HepG2 (cell line): ENCODE results near the gene SLC16A9. TPM values are rescaled to one million over a fixed set of nuclear protein-coding genes. Genes with fewer than 3 reads are reported as not detected.

Experiments
- ATAC-seq: fragments of 200-7000 bp; cut with Tn5 transposase; 3 replicates; pipeline ENCODE4 v1.9.1; 2020; ENCODE audit warnings: mild to moderate bottlenecking, moderate library complexity
- BruUV-seq: library from RNA; stranded (reverse); fragments of 400-500 nt; replicated peaks from 2 replicates; lab custom pipeline; 2021; lab: Mats Ljungman, UMichigan
- CTCF ChIA-PET: fragments of 300-600 bp; formaldehyde crosslinking; extraction: SDS; loops from one replicate; lab custom pipeline; 2021; ENCODE audit warnings: low total read pairs, inconsistent platforms, low intra/inter-chr PET ratio; lab: Yijun Ruan, JAX
- POLR2A ChIA-PET: fragments of 350-600 bp; sonication (Branson Sonifier 250); formaldehyde crosslinking; loops from one replicate; lab custom pipeline; 2020; ENCODE audit warnings: antibody characterized with exemption, inconsistent platforms; lab: Yijun Ruan, JAX
- DNase-seq: peaks from one replicate; pipeline ENCODE4 v3.0.0-alpha.2; 2015; ENCODE audit warnings: low spot score
- FAIRE-seq: peaks from 3 replicates; lab custom pipeline; 2011; peaks lifted over from hg19 to GRCh38; lab: Jason Lieb, UNC
- H2AFZ ChIP-seq: one replicate; pipeline ENCODE4 v1.6.1; 2011; ENCODE audit warnings: low read length, inconsistent platforms
- H3K27ac ChIP-seq: fragments of 300-600 bp; 3 replicates; pipeline ENCODE4 v1.8.0; 2011; ENCODE audit warnings: mixed run types, mild to moderate bottlenecking, mixed read lengths, low read length, inconsistent platforms; ENCODE audit not compliant: insufficient read depth; ENCODE audit errors: extremely low read length
- H3K27me3 ChIP-seq, 2 experiments: fragments of 200-600 bp in 1 of 2; 2 replicates in 1 of 2; 3 replicates in 1 of 2; pipeline versions ENCODE4 v1.6.0 to v1.8.0; 2011; ENCODE audit warnings: low read length in 2 of 2, mild to moderate bottlenecking in 2 of 2, moderate library complexity in 2 of 2, inconsistent platforms in 1 of 2; ENCODE audit not compliant: insufficient read depth in 2 of 2, control insufficient read depth in 1 of 2
- H3K36me3 ChIP-seq, 2 experiments: fragments of 200-600 bp in 1 of 2; replicated peaks in 1 of 2; 2 replicates in 1 of 2; 3 replicates in 1 of 2; pipeline versions ENCODE4 v1.5.1 to v1.8.0; 2011; ENCODE audit warnings: low read length in 2 of 2, inconsistent platforms in 1 of 2; ENCODE audit not compliant: insufficient read depth in 2 of 2, control insufficient read depth in 1 of 2
- H3K4me1 ChIP-seq: 2 replicates; pipeline ENCODE4 v1.5.1; 2012; ENCODE audit warnings: low read length, inconsistent platforms; ENCODE audit not compliant: insufficient read depth
- H3K4me2 ChIP-seq: 2 replicates; pipeline ENCODE4 v1.6.0; 2011; ENCODE audit warnings: low read depth, low read length, inconsistent platforms
- H3K4me3 ChIP-seq, 3 experiments: fragments of 200-600 bp in 1 of 3; sonication (generic), shearing (Covaris generic) in 1 of 3; replicated peaks in 1 of 3; 2 replicates each; pipeline ENCODE4 v1.5.1; 2011 to 2016; ENCODE audit warnings: low read length in 3 of 3, inconsistent platforms in 2 of 3, low read depth in 2 of 3, mild to moderate bottlenecking in 2 of 3, control low read depth in 1 of 3, mixed read lengths in 1 of 3; ENCODE audit not compliant: insufficient read depth in 1 of 3
- H3K79me2 ChIP-seq: one replicate; pipeline ENCODE4 v1.6.1; 2011; ENCODE audit warnings: low read length, inconsistent platforms; ENCODE audit not compliant: insufficient read depth
- H3K9ac ChIP-seq: 2 replicates; pipeline ENCODE4 v1.6.0; 2011; ENCODE audit warnings: mild to moderate bottlenecking, low read depth, low read length, inconsistent platforms; ENCODE audit not compliant: insufficient read depth
- H3K9me3 ChIP-seq: 2 replicates; pipeline ENCODE4 v1.5.1; 2012; ENCODE audit warnings: mild to moderate bottlenecking, low read length
- H4K20me1 ChIP-seq: 2 replicates; pipeline ENCODE4 v1.6.0; 2011; ENCODE audit warnings: inconsistent platforms, mild to moderate bottlenecking, low read length, moderate library complexity; ENCODE audit not compliant: insufficient read depth
- HNF4A ChIP-seq: sonication (generic); formaldehyde crosslinking; IDR thresholded peaks from 2 replicates; pipeline ENCODE4 v1.4.0; 2020; ENCODE audit warnings: missing genetic modification reagents
- KDM2A ChIP-seq: sonication (generic); formaldehyde crosslinking; IDR thresholded peaks from 2 replicates; pipeline ENCODE4 v1.4.0; 2020; ENCODE audit warnings: low read depth, missing genetic modification reagents, borderline replicate concordance
- MEF2D ChIP-seq: sonication (generic); formaldehyde crosslinking; IDR thresholded peaks from 2 replicates; pipeline ENCODE4 v1.5.1; 2020; ENCODE audit warnings: mild to moderate bottlenecking, missing genetic modification reagents
- NBN ChIP-seq: fragments of 450-650 bp; conservative IDR thresholded peaks from 2 replicates; pipeline ENCODE4 v1.6.1; 2017
- POLR2G ChIP-seq: fragments of 200-400 bp; formaldehyde crosslinking; IDR thresholded peaks from 2 replicates; pipeline ENCODE4 v1.6.1; 2018; ENCODE audit warnings: mild to moderate bottlenecking, low read depth, low read length, moderate library complexity
- SALL1 ChIP-seq: sonication (generic); formaldehyde crosslinking; IDR thresholded peaks from 2 replicates; pipeline ENCODE4 v1.8.0; 2022; ENCODE audit warnings: mild to moderate bottlenecking, missing genetic modification reagents
- SMARCC2 ChIP-seq: fragments of 450-650 bp; IDR thresholded peaks from 2 replicates; pipeline ENCODE4 v1.6.1; 2017; ENCODE audit warnings: antibody characterized with exemption, mild to moderate bottlenecking
- ZFAT ChIP-seq: sonication (generic); formaldehyde crosslinking; conservative IDR thresholded peaks from 2 replicates; pipeline ENCODE4 v1.8.1; 2023; ENCODE audit warnings: missing genetic modification reagents, inconsistent platforms
- ZFP90 ChIP-seq: sonication (generic); formaldehyde crosslinking; IDR thresholded peaks from 2 replicates; pipeline ENCODE4 v1.8.0; 2022; ENCODE audit warnings: missing genetic modification reagents, mild to moderate bottlenecking, inconsistent platforms, borderline replicate concordance
- ZIK1 ChIP-seq: sonication (generic); formaldehyde crosslinking; IDR thresholded peaks from 2 replicates; pipeline ENCODE4 v1.5.0; 2020; ENCODE audit warnings: mild to moderate bottlenecking, low read depth, missing genetic modification reagents, borderline replicate concordance
- ZNF121 ChIP-seq: sonication (generic); formaldehyde crosslinking; IDR thresholded peaks from 2 replicates; pipeline ENCODE4 v1.5.0; 2020; ENCODE audit warnings: mild to moderate bottlenecking, missing genetic modification reagents
- ZNF720 ChIP-seq: sonication (generic); formaldehyde crosslinking; IDR thresholded peaks from 2 replicates; pipeline ENCODE4 v1.4.0; 2020; ENCODE audit warnings: missing genetic modification reagents
- ZNF841 ChIP-seq: sonication (generic); formaldehyde crosslinking; IDR thresholded peaks from 2 replicates; pipeline ENCODE4 v1.8.1; 2023; ENCODE audit warnings: missing genetic modification reagents, borderline replicate concordance
- ZNF891 ChIP-seq: sonication (generic); formaldehyde crosslinking; IDR thresholded peaks from 2 replicates; pipeline ENCODE4 v1.5.0; 2020; ENCODE audit warnings: mild to moderate bottlenecking, missing genetic modification reagents
- WGBS: methylation state at CpG from one replicate; pipeline ENCODE4 v1.1.6; 2017; ENCODE audit warnings: low lambda C conversion rate; 5-methylcytosine and 5-hydroxymethylcytosine counted together
- in situ Hi-C: cut with HindIII; loops from 2 replicates; pipeline ENCODE4 v1.10.0; 2017; ENCODE audit warnings: low pct_unique_long_range_greater_than_20kb; ENCODE audit not compliant: extremely low pct_ligation_motif_present
- intact Hi-C: fragments of 100-400 bp; cut with micrococcal nuclease; formaldehyde crosslinking; loops from one replicate; pipeline ENCODE4 v1.10.0; 2022; ENCODE audit not compliant: unreplicated experiment
- polyA plus RNA-seq, 8 experiments: library from polyadenylated mRNA; depleted of rRNA in 3 of 8; stranded (reverse) in 7 of 8; unstranded in 1 of 8; fragments of >200 nt; fragmentation: Illumina TruSeq in 4 of 8; extraction: Trizol in 4 of 8; gene quantifications; 2 replicates each; pipeline versions ENCODE4 v1.2.1 to v1.2.3, GENCODE V29; 2011 to 2016; ENCODE audit warnings: low read depth in 4 of 8, missing spikeins in 1 of 8, mixed read lengths in 1 of 8; ENCODE audit not compliant: insufficient read depth in 1 of 8
- total RNA-seq, 5 experiments: library from RNA; depleted of rRNA; stranded (reverse); fragments of >200 nt; fragmentation: Illumina TruSeq; extraction: Trizol; gene quantifications; 2 replicates each; pipeline ENCODE4 v1.2.3, GENCODE V29; 2016; ENCODE audit warnings: low read depth in 1 of 5
- TF ChIP-seq, protein P1 (sequence below): sonication (generic); formaldehyde crosslinking; IDR thresholded peaks from 2 replicates; pipeline ENCODE4 v1.4.0; 2020; ENCODE audit warnings: mild to moderate bottlenecking, missing genetic modification reagents

SLC16A9 gene
- total and polyA plus RNA-seq, 2 of the 13 experiments (the other 11 are each of a cell fraction or from before 2014, with no cell fraction given), result 0.01 to 0.09 TPM

DNA sequence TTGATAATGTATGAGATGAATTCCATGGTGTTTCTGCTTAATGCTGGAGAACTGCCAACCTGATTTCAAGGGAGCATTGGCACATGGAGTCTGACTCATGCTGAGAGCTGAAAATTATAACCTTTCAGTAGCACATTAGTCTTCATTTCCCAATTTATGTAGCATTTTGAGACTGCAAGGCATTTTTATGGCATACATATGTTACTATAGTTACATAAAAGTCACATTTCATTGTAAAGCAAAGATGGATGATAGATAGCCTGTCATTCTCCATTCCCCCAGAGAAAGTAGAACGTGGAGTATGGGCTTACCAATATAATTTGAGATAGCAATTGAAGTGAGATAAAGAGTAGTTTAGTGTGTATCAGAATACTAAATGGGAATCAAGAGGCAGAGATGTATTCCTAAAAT is 103.1 kb downstream of the SLC16A9 start (continued):
- no peak for TF ChIP-seq SALL1 (CRISPR knock-in tag)
- TF ChIP-seq NBN, result no peak
- TF ChIP-seq KDM2A (CRISPR knock-in tag), result no peak
- no peak for TF ChIP-seq SMARCC2
- TF ChIP-seq MEF2D (CRISPR knock-in tag), result no peak

DNA sequence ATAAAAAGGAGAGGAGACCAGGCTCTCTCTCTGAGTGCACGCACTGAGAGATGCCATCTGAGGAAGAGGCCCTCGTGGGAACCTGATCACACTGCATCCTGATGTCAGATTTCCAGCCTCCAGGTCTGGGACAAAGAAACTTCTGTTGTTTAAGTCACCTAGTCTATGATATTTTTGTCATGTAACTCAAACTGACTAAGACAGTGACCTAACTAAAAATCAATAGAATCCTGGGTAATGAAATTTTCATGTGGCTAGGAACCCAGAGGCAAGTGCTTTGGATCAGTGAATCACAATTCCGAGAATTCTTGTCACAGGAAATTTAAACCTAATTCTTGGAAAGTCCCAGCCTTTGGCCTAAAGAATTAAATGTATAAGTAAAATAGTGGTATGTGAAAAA is 107.7 kb downstream of the SLC16A9 start:
- no peaks in the 10 kb centered on the region for H3K36me3 ChIP-seq
- H3K27me3 ChIP-seq, result no peaks in the 10 kb centered on the region
- DNase-seq (no peak), FAIRE-seq (no peak), ATAC-seq (no peak)
- no peak overlapping the region for H2AFZ ChIP-seq
- H3K9ac ChIP-seq, result no peak overlapping the region
- POLR2A ChIA-PET, result no interaction called here
- BruUV-seq, result no TSS peak
- in situ Hi-C loops, result no loop called here
- no peak overlapping the region for H3K4me3 ChIP-seq
- no peaks in the 10 kb centered on the region for H3K4me1 ChIP-seq
- CTCF ChIA-PET, result no interaction called here
- intact Hi-C loops, result no loop called here
- no peaks in the 10 kb centered on the region for H4K20me1 ChIP-seq
- TF ChIP-seq ZFP90 (CRISPR knock-in tag) (no peak), ZNF841 (CRISPR knock-in tag) (no peak), ZIK1 (CRISPR knock-in tag) (no peak), POLR2G (no peak), ZNF720 (CRISPR knock-in tag) (no peak), HNF4A (CRISPR knock-in tag) (no peak), ZFAT (CRISPR knock-in tag) (no peak), ZNF891 (no peak), ZNF121 (CRISPR knock-in tag) (no peak)
- TF ChIP-seq, protein P1, sequence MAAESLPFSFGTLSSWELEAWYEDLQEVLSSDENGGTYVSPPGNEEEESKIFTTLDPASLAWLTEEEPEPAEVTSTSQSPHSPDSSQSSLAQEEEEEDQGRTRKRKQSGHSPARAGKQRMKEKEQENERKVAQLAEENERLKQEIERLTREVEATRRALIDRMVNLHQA (CRISPR knock-in tag), result no peak
- TF ChIP-seq, all 625 proteins: peak for 0
- H3K79me2 ChIP-seq, result no peaks in the 10 kb centered on the region
- no peak overlapping the region for H3K27ac ChIP-seq
- no peak overlapping the region for H3K4me2 ChIP-seq
- 1% methylated on average over 3 of the region's 3 CpGs for WGBS
- no peaks in the 10 kb centered on the region for H3K9me3 ChIP-seq

Other genes starting within 250 kb of the SLC16A9 start
- not detected in 2 replicates for gene MRLN, start 43.6 kb upstream of the SLC16A9 start, total RNA-seq (2016; rRNA removed; fragmentation: Illumina TruSeq; extraction: Trizol)
- not detected in 2 replicates for gene MRLN, start 43.6 kb upstream of the SLC16A9 start, polyA plus RNA-seq (2011; rRNA removed)
- 18.3 and 34.1 TPM in 2 replicates for gene CCDC6, start 196.7 kb upstream of the SLC16A9 start, total RNA-seq (2016; rRNA removed; fragmentation: Illumina TruSeq; extraction: Trizol)
- gene CCDC6, start 196.7 kb upstream of the SLC16A9 start, polyA plus RNA-seq (2011; rRNA removed), result 15.4 and 17.9 TPM in 2 replicates